BJ (cell line): ENCODE measurements around the gene STRIP1. TPM values are rescaled to one million over a fixed set of nuclear protein-coding genes. Genes with fewer than 3 reads are reported as not detected.

ENCODE experiments used
- CTCF ChIA-PET: fragments of 350-600 bp; formaldehyde crosslinking; extraction: SDS; loops from one replicate; lab custom pipeline; 2021; ENCODE audit warnings: antibody characterized with exemption, inconsistent platforms; lab: Yijun Ruan, JAX
- POLR2A ChIA-PET: fragments of 300-600 bp; sonication (Branson Sonifier 250); formaldehyde crosslinking; extraction: SDS; loops from one replicate; lab custom pipeline; 2021; ENCODE audit warnings: antibody characterized with exemption; lab: Charles Lee
- DNase-seq: peaks from one replicate; pipeline ENCODE4 v3.0.0-alpha.2; 2011; ENCODE audit warnings: low read depth
- H3K27me3 ChIP-seq: 2 replicates; pipeline ENCODE4 v1.6.0; 2011; ENCODE audit warnings: low read length; ENCODE audit not compliant: control insufficient read depth, insufficient read depth
- H3K36me3 ChIP-seq: 2 replicates; pipeline ENCODE4 v1.5.1; 2011; ENCODE audit warnings: low read length; ENCODE audit not compliant: control insufficient read depth, insufficient read depth
- H3K4me3 ChIP-seq: 2 replicates; pipeline ENCODE4 v1.5.1; 2011; ENCODE audit warnings: low read depth, mild to moderate bottlenecking, control low read depth, low read length
- polyA plus RNA-seq: library from polyadenylated mRNA; depleted of rRNA; stranded (reverse); fragments of >200 nt; gene quantifications from 2 replicates; pipeline ENCODE4 v1.2.3, GENCODE V29; 2011
- TF ChIP-seq, protein P1 (sequence below): IDR thresholded peaks from 2 replicates; pipeline ENCODE4 v1.5.1; 2011; ENCODE audit warnings: low read depth, mild to moderate bottlenecking, control low read depth, inconsistent platforms, low read length, moderate library complexity; ENCODE audit not compliant: insufficient read depth

The STRIP1 gene
- polyA plus RNA-seq, 1 experiment: 46.2 TPM

DNA sequence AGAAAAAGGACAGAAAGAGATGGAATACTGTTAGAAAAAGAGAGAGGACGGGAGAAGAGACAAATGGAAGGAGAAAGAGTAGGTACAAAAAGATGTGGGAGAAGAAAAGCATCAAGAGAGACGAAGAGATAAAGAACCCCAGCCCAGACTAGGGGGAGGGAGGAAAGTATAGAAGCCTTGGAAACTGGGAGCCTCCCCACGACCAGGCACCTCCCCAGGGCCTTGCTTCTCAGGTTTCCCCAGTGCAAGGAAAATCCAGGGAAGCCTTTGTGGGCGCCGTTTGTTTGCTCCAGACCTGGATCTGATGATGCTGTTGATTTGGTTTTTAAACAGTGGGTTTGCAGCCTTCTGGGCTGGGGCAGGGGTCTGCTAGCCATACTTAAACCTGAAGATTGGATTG is 51.2 kb downstream of the STRIP1 start:
- ChIA-PET CTCF (interaction anchor here (0.9 to 16.1 kb wide), 3 partner anchors 18 to 57 kb away, joined by 3 to 246 read pairs (median 13); no protein-coding TSS in a partner anchor), POLR2A (no interaction called here)
- no peak for DNase-seq
- peaks cover 2% of the 10 kb centered on the region for H3K27me3 ChIP-seq
- H3K4me3 ChIP-seq: no peak overlapping the region
- H3K36me3 ChIP-seq: no peaks in the 10 kb centered on the region; the same call in 1 of the 2 replicates
- TF ChIP-seq, protein P1, sequence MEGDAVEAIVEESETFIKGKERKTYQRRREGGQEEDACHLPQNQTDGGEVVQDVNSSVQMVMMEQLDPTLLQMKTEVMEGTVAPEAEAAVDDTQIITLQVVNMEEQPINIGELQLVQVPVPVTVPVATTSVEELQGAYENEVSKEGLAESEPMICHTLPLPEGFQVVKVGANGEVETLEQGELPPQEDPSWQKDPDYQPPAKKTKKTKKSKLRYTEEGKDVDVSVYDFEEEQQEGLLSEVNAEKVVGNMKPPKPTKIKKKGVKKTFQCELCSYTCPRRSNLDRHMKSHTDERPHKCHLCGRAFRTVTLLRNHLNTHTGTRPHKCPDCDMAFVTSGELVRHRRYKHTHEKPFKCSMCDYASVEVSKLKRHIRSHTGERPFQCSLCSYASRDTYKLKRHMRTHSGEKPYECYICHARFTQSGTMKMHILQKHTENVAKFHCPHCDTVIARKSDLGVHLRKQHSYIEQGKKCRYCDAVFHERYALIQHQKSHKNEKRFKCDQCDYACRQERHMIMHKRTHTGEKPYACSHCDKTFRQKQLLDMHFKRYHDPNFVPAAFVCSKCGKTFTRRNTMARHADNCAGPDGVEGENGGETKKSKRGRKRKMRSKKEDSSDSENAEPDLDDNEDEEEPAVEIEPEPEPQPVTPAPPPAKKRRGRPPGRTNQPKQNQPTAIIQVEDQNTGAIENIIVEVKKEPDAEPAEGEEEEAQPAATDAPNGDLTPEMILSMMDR: no peak

DNA sequence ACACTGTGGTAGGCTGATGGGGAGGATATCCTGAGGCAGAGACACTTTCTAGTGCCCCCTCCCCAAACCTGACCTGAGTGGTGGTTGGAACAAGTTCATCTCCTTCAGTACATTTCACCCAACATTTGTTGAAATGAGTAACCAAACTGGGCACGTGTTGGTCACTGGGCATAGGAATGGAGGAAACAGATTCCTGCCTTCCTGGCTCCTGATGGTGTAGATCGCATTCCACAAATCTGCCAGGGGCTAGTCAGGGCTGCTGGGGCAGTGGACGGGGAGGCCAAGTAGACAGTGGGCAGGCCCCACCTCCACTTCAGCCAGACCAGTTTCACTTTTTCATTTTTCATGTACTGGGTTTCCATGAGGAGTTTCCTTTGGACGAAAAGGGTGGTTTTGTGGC is 52.5 kb downstream of the STRIP1 start:
- H3K36me3 ChIP-seq: no peaks in the 10 kb centered on the region; the same call in 1 of the 2 replicates
- no peak overlapping the region for H3K4me3 ChIP-seq
- H3K27me3 ChIP-seq: peaks cover 2% of the 10 kb centered on the region
- ChIA-PET POLR2A (no interaction called here), CTCF (interaction anchor here (1.0 to 16.1 kb wide), 8 partner anchors 10 to 68 kb away, joined by 3 to 246 read pairs (median 10); no protein-coding TSS in a partner anchor)
- TF ChIP-seq, protein P1: no peak
- no peak for DNase-seq

DNA sequence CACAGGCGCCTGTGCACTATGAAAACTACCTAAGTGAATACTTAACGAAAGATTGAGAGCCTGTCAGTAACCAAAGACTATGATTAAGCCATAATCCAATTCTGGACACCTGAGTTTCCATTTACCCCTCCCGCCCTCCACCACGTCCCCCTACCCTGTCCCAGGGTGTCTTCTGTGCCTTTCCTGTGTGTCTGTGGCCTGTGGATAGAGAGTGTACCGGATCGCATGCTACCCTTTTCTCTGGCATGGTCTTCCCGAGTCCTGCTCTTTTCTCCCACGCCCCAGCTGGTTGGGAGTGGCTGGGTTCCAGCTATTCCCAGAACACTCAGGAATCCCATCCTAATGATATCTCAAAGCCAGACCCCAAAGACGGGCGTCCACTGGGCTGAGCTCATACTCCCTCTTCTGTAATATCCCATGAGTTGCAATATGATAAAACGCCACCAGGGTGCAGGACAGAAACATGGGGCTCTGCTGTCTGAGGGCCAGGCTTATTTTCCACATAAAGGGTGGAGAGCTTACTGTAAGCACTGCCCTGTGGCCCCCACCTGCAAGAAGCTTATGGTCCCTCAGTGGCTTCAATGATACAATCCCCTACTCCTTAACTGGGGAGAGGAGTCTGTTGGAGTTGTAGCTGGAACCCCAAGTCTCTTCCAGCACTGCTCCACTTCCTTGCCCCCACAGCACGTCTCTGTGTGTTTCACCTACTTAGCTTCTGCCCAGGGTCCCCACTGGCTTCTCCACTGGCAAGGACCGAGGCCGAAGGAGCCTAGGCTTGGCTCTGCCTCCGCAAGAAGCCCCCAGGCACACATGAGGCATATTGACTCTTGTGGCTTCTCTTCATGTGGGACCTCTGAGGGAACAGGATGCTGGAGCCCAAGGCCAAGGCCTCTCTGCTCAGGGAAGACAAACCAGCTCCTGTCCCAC is 53.7 kb downstream of the STRIP1 start:
- POLR2A ChIA-PET: interaction anchor here (0.6 to 0.9 kb wide), 2 partner anchors 18 to 52 kb away, joined by 4 to 7 read pairs; no protein-coding TSS in a partner anchor
- TF ChIP-seq, protein P1: peak; percentile 76
- H3K4me3 ChIP-seq: no peak overlapping the region
- no peak for DNase-seq
- CTCF ChIA-PET: interaction anchor here (0.5 to 16.1 kb wide), 29 partner anchors 11 to 436 kb away, joined by 3 to 246 read pairs (median 5); partner anchors contain the start of genes ALX3, STRIP1 and UBL4B
- H3K27me3 ChIP-seq: peaks cover 2% of the 10 kb centered on the region
- no peaks in the 10 kb centered on the region; the same call in 1 of the 2 replicates for H3K36me3 ChIP-seq

DNA sequence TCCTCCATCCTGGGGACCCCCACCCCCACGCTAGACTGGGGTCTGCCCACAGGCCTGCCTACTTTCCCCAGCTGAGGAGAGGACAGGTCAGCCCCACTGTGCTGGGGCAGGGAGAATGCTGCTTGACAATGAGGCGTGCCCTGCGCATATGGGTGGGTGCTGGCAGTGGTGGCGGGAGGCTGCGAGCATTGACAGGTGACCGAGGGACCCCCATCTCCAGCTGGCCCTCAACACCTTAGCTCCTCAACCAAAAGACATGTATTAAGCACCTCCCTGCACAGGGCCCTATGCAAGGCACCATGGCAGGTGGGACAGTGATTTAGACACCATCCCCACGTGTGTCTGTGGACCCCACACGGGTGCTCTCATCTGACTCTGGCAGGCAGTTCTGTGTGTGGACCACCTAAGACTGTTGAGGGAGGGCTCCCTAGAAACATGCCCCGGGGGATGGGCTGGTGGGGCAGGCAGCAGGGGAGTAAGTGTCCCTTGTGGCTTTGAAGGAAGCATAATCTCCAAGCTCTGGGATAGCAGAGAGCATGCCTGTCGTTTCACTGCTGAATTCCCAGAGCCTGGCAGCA is 54.4 kb downstream of the STRIP1 start:
- no peak for DNase-seq
- TF ChIP-seq, protein P1: no peak
- H3K36me3 ChIP-seq: no peaks in the 10 kb centered on the region; the same call in 1 of the 2 replicates
- ChIA-PET POLR2A (interaction anchor here (0.9 kb wide), 1 partner anchor 17 kb away, joined by 7 read pairs; no protein-coding TSS in a partner anchor), CTCF (interaction anchor here (0.9 to 16.1 kb wide), 25 partner anchors 12 to 253 kb away, joined by 3 to 246 read pairs (median 5); partner anchors contain the start of genes ALX3, STRIP1 and UBL4B)
- H3K27me3 ChIP-seq: no peaks in the 10 kb centered on the region; the same call in 1 of the 2 replicates
- H3K4me3 ChIP-seq: no peak overlapping the region
